ENCODE measurements around the gene AIPL1.

AIPL1 gene

GRCh38 chr17:6392609-6393350 lies 42.1 kb downstream of the AIPL1 start:
- Mint-ChIP-seq H3K4me1 (no peaks in the 10 kb centered on the region), H3K9me3 (no peaks in the 10 kb centered on the region), H3K4me3 (no peak overlapping the region), H3K27me3 (ENCODE audit: low read depth) (peaks cover 6% of the 10 kb centered on the region), H3K27ac (no peak overlapping the region), H3K36me3 (ENCODE audit: low read depth) (no peaks in the 10 kb centered on the region)
- TF ChIP-seq CTCF (IDR thresholded peaks at IDR 0.05; ENCODE audit: unreplicated experiment in 3 of 3): no peak

- no peaks in the 10 kb centered on the region for H3K4me1 Mint-ChIP-seq
Observed at GRCh38 chr17:6388416-6388815, 46.5 kb downstream of the AIPL1 start.

GRCh38 chr17:6387858-6388257 lies 47.1 kb downstream of the AIPL1 start:
- no peaks in the 10 kb centered on the region for H3K9me3 Mint-ChIP-seq
- TF ChIP-seq CTCF (IDR thresholded peaks at IDR 0.05; ENCODE audit: unreplicated experiment in 3 of 3): no peak
- no peaks in the 10 kb centered on the region for H3K36me3 Mint-ChIP-seq (ENCODE audit: low read depth)
- H3K4me1 Mint-ChIP-seq: no peaks in the 10 kb centered on the region
- H3K4me3 Mint-ChIP-seq: no peak overlapping the region
- H3K27me3 Mint-ChIP-seq (ENCODE audit: low read depth): peaks cover 3% of the 10 kb centered on the region
- no peak overlapping the region for H3K27ac Mint-ChIP-seq

More at GRCh38 chr17:6388416-6388815, 46.5 kb downstream of the AIPL1 start:
- H3K9me3 Mint-ChIP-seq: no peaks in the 10 kb centered on the region
- H3K36me3 Mint-ChIP-seq (ENCODE audit: low read depth): no peaks in the 10 kb centered on the region
- no peak overlapping the region for H3K4me3 Mint-ChIP-seq
- no peak for TF ChIP-seq CTCF (IDR thresholded peaks at IDR 0.05; ENCODE audit: unreplicated experiment in 3 of 3)
- H3K27me3 Mint-ChIP-seq (ENCODE audit: low read depth): peaks cover 3% of the 10 kb centered on the region
- H3K27ac Mint-ChIP-seq: no peak overlapping the region

GRCh38 chr17:6387442-6387841 lies 47.5 kb downstream of the AIPL1 start:
- TF ChIP-seq CTCF (IDR thresholded peaks at IDR 0.05; ENCODE audit: unreplicated experiment in 3 of 3): no peak
- no peaks in the 10 kb centered on the region for H3K36me3 Mint-ChIP-seq (ENCODE audit: low read depth)

GRCh38 chr17:6386041-6386630 lies 48.8 kb downstream of the AIPL1 start:
- Mint-ChIP-seq H3K4me1 (no peaks in the 10 kb centered on the region), H3K36me3 (ENCODE audit: low read depth) (no peaks in the 10 kb centered on the region), H3K4me3 (no peak overlapping the region), H3K9me3 (no peaks in the 10 kb centered on the region), H3K27me3 (ENCODE audit: low read depth) (peaks cover 10% of the 10 kb centered on the region), H3K27ac (no peak overlapping the region)
- no peak for TF ChIP-seq CTCF (IDR thresholded peaks at IDR 0.05; ENCODE audit: unreplicated experiment in 3 of 3)

More at GRCh38 chr17:6387442-6387841, 47.5 kb downstream of the AIPL1 start:
- H3K9me3 Mint-ChIP-seq: no peaks in the 10 kb centered on the region
- no peak overlapping the region for H3K27ac Mint-ChIP-seq
- peaks cover 5% of the 10 kb centered on the region for H3K27me3 Mint-ChIP-seq (ENCODE audit: low read depth)
- H3K4me3 Mint-ChIP-seq: no peak overlapping the region
- H3K4me1 Mint-ChIP-seq: no peaks in the 10 kb centered on the region

GRCh38 chr17:6384481-6384880 lies 50.4 kb downstream of the AIPL1 start:
- H3K4me1 Mint-ChIP-seq: no peaks in the 10 kb centered on the region
- H3K27me3 Mint-ChIP-seq (ENCODE audit: low read depth): peaks cover 10% of the 10 kb centered on the region
- peaks cover 2% of the 10 kb centered on the region for H3K9me3 Mint-ChIP-seq
- no peak for TF ChIP-seq CTCF (IDR thresholded peaks at IDR 0.05; ENCODE audit: unreplicated experiment in 3 of 3)
- no peak overlapping the region for H3K27ac Mint-ChIP-seq
- no peaks in the 10 kb centered on the region for H3K36me3 Mint-ChIP-seq (ENCODE audit: low read depth)
- H3K4me3 Mint-ChIP-seq: no peak overlapping the region
